HG03460 (cell line): ENCODE measurements around the gene BAZ2A.
"Not testable (repeated sequence)": the region's sequence is repeated elsewhere in the genome, so short reads cannot be mapped to it uniquely, and the experiment has no call there.

Experiments used
- ATAC-seq: cut with Tn5 transposase; IDR thresholded peaks from one replicate; pipeline ENCODE4 v1.9.1; 2021; ENCODE audit not compliant: unreplicated experiment

Gene BAZ2A

DNA sequence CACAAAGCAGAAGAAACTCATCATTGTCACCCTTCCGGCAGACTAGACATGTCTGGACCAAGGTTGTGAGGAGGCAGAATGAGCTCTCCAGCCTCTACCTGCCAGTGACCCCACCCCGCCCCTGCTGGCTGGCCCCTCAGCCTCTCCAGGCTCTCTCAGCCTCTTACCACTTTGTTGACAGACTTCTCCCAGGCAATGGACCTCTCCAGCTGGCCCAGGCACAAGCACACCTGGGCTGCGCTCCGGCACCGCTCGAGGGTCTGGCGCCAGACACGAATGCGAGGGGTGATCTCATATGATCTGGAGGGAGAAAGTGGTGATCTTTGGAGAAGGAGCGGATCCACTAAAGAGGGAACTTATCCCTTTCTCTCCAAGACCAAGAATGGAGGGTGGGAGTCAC lies 30.3 kb downstream of the BAZ2A start:
- ATAC-seq: no peak

GRCh38 chr12:56599041-56599440 lies 31.1 kb downstream of the BAZ2A start:
- no peak for ATAC-seq

GRCh38 chr12:56596815-56597214 lies 33.3 kb downstream of the BAZ2A start:
- no peak for ATAC-seq

- ATAC-seq: no peak
Observed at GRCh38 chr12:56593909-56594621, 36.1 kb downstream of the BAZ2A start.

GRCh38 chr12:56591961-56592360 lies 38.2 kb downstream of the BAZ2A start:
- ATAC-seq: no peak

- ATAC-seq: no peak
Observed at GRCh38 chr12:56591126-56591525, 39.0 kb downstream of the BAZ2A start.

DNA sequence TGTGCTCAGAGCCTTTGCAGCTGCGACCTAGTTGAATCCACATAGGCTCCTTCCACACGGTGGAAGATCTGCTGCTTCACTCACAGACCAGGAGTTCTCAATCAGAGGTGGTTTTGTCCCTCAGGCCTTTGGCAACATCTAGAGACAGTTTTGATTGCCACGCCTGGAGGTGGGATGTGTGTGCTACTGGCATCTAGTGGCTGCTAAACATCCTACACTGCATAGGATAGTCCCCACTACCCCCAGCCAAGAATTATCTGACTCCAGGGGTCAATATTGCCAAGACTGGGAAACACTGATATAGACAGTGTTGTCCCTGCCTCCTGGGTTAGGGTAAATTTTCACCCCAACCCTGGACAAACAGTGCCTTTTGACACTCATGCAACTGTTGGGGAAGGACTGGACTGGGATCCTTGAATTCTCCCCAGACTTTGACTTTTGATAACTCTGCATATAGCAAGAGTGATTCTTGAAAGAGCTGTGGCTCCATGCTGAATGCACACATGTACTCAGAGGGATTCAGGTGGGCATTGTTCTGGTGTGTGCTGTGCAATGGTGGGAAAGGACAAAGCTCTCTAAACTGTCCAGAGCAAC lies 39.8 kb downstream of the BAZ2A start:
- no peak for ATAC-seq

DNA sequence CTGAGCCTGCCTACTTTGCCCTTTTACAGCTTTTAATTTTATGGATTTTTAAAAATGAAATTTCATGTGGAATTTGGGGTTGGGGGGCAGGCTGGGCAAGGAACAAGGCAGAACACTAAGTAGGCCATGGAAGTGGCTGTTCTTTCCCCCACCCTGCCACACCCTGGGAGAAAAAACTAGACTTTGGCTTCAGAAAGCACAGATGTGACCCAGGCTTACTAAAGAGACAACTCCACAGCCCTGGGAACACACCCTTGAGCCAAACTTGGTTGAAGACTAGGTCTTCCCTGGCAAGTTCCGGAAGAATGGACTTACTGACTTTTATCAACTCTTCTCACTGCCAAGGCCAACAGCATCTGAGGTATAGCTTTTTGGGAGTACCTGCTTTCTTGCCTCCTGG lies 40.3 kb downstream of the BAZ2A start:
- ATAC-seq: no peak

GRCh38 chr12:56585098-56585497 lies 45.0 kb downstream of the BAZ2A start:
- ATAC-seq: no peak

DNA sequence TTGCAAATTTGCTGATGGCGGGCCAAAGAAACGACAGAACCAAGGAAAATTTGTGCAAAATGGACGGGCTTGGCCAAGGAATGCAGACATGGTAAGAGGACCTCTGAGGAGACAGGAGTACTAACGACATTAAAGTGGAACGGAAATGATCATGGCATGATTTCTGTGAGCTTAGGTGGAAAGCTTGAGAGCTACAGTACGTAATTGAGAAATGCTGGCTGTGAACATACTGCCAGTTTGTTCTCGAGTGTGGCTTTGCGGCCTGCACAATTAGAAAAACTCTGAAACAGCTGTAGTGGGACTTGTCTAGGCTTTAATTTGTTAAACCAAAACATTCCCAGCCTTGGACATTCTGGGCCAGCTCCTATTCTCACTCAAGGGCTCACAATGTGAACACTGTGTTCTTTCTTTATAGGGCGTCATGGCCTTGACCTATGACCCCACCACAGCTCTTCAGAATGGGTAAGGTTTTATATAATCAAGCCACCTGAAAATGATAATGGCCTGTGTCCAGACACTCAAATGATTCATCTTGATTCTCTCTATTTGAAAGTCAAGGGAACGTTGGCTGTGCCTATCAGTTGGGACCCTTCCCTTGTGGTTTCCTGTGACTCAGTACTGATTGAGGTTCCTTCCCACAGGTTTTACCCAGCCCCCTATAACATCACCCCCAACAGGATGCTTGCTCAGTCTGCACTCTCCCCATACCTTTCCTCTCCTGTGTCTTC lies 48.5 kb downstream of the BAZ2A start:
- no peak for ATAC-seq

DNA sequence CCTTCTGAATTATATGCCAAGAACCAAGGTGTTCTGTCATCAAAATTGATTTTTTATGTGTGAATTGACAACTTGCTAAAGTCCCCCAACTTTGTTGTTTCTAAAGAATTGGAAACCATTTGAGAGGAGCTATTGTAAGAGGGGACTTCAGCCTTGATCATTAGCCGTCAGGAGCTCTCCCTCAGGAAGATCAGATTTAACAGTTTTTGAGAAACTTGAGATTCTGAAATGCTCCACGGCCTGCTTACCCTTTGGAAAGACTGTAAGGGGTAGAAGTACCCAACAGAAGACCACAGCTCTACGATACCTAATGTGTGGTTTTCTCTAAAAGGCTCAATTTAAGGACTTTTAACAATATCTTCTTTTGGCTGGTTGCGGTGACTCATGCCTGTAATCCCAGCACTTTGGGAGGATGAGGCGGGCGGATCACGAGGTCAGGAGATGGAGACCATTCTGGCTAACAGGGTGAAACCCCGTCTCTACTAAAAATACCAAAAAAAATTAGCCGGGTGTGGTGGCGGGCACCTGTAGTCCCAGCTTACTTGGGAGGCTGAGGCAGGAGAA lies 51.1 kb downstream of the BAZ2A start:
- ATAC-seq: no peak

DNA sequence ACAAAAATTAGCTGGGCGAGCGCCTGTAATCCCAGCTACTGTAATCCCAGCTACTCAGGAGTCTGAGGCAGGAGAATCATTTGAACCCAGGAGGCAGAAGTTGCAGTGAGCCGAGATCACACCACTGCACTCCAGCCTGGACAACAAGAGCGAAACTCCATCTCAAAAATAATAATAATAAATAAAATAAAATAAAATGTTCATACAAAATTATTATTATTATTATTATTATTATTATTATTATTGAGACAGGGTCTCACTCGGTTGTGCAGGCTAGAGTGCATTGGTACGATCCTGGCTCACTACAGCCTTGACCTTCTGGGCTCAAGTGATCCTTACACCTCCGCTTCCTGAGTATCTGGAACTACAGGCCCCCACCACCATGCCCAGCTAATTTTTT lies 52.9 kb downstream of the BAZ2A start:
- not testable (repeated sequence) for ATAC-seq

GRCh38 chr12:56574210-56574609 lies 55.9 kb downstream of the BAZ2A start:
- ATAC-seq: no peak

DNA sequence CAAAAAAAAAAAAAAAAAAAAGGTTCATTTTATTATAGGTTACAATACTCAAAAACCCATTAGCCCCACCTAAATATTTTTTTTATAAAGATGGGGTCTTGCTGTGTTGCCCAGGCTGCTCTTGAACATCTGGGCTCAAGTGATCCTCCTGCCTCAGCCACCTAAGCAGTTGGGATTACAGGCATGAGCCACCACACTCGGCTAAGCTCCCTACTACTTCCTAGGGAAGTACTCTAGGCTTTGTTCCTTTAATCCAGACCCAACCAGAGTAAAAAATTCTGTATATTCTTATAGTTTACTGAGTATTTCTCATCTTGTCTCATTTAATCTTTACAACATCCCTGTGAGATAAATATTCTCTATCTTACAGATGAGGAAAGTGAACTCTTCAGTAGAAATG lies 57.8 kb downstream of the BAZ2A start:
- no peak for ATAC-seq

DNA sequence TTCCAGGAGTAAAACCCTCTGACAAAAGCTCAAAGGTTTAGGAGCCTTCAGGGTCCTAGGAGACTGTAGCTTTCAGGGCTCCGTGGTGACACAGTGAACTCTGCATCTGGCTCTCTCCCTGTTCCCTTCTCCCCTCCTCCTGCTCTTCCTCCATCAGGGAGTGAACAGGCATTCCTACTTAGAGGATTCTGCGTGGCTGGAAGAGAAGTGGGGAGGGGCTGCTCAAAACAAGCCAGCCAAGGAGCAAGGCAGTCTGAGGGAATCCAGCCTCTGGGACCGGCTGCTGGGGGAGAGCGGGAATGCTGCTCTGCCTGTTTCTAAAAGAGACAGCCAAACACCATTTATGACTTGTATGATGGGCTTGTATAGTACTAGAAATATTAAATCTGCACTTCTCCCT lies 59.0 kb downstream of the BAZ2A start:
- no peak for ATAC-seq

- no peak for ATAC-seq
Observed at GRCh38 chr12:56568146-56568545, 62.0 kb downstream of the BAZ2A start.

GRCh38 chr12:56565510-56566101 lies 64.5 kb downstream of the BAZ2A start:
- no peak for ATAC-seq

GRCh38 chr12:56551070-56551469 lies 79.1 kb downstream of the BAZ2A start:
- ATAC-seq: no peak

- ATAC-seq: no peak
Observed at GRCh38 chr12:56546680-56547079, 83.4 kb downstream of the BAZ2A start.
